HG03439 (cell line): ENCODE data around the gene LLPH.
"Not testable (repeated sequence)": the region's sequence is repeated elsewhere in the genome, so short reads cannot be mapped to it uniquely, and the experiment has no call there.

Experiments
- ATAC-seq: cut with Tn5 transposase; IDR thresholded peaks from one replicate; pipeline ENCODE4 v1.9.1; 2021; ENCODE audit warnings: mild to moderate bottlenecking, moderate library complexity; ENCODE audit not compliant: unreplicated experiment

LLPH gene

GRCh38 chr12:66130267-66131066, at the start of gene LLPH:
Gene LLPH, minus strand, starts transcription at chr12:66130750. Its CDS starts 1,644 bp downstream, at chr12:66129106.
- ATAC-seq: peak; percentile 97

GRCh38 chr12:66176105-66176900, 45.8 kb upstream of the LLPH start:
- ATAC-seq: no peak

GRCh38 chr12:66174391-66175325, 44.1 kb upstream of the LLPH start:
- not testable (repeated sequence) for ATAC-seq

- no peak for ATAC-seq
These were observed 40.1 kb upstream of the LLPH start for GRCh38 chr12:66170606-66171005.

GRCh38 chr12:66169221-66170170, 38.9 kb upstream of the LLPH start, which contains the start of gene TMBIM4:
Gene TMBIM4, minus strand, starts transcription at chr12:66169996. Its CDS starts 45 bp downstream, at chr12:66169951.
- ATAC-seq: peak; percentile 92

GRCh38 chr12:66168410-66168809, 37.9 kb upstream of the LLPH start:
- no peak for ATAC-seq

- no peak for ATAC-seq
These were observed 36.0 kb upstream of the LLPH start for GRCh38 chr12:66166561-66166960.

GRCh38 chr12:66165141-66165540, 34.6 kb upstream of the LLPH start:
- no peak for ATAC-seq

GRCh38 chr12:66164349-66164821, 33.8 kb upstream of the LLPH start:
- no peak for ATAC-seq

- no peak for ATAC-seq
These were observed 32.7 kb upstream of the LLPH start for GRCh38 chr12:66163289-66163688.

- ATAC-seq: no peak
These were observed 32.2 kb upstream of the LLPH start for GRCh38 chr12:66162701-66163100.

- ATAC-seq: no peak
These were observed 30.2 kb upstream of the LLPH start for GRCh38 chr12:66160704-66161103.

GRCh38 chr12:66159123-66159522, 28.6 kb upstream of the LLPH start:
- no peak for ATAC-seq

GRCh38 chr12:66156654-66157053, 26.1 kb upstream of the LLPH start:
- no peak for ATAC-seq

GRCh38 chr12:66154776-66155175, 24.2 kb upstream of the LLPH start:
- ATAC-seq: no peak

GRCh38 chr12:66152732-66153131, 22.2 kb upstream of the LLPH start:
- no peak for ATAC-seq

- no peak for ATAC-seq
These were observed 19.3 kb upstream of the LLPH start for GRCh38 chr12:66149702-66150398.

GRCh38 chr12:66144791-66145754, 14.5 kb upstream of the LLPH start:
- ATAC-seq: no peak
